ENCODE data around the gene FNDC3A.

The FNDC3A gene

DNA sequence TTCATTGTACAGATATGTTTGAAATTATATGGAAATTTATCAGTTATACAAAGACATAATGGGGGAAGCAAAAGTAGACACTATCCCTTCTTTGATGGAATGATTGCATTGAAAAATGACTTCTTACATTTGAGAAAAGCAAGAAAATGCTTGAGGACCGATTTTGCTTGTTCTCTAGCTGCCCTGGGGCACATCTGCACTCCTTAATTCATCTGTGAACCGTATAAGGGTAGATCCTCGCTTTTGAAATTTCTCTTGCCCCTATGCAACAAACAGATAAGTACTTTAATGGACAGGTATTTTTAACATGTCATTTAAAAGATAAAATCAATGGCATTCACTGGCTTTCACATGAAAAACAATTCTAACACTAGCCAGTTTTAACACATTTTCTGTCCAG, 230.9 kb downstream of the FNDC3A start:
- TF ChIP-seq CTCF (IDR thresholded peaks at IDR 0.05; ENCODE audit: insufficient read depth, low read depth, low read length, missing control alignments) = no peak
- no peak for DNase-seq (ENCODE audit: low read depth)

DNA sequence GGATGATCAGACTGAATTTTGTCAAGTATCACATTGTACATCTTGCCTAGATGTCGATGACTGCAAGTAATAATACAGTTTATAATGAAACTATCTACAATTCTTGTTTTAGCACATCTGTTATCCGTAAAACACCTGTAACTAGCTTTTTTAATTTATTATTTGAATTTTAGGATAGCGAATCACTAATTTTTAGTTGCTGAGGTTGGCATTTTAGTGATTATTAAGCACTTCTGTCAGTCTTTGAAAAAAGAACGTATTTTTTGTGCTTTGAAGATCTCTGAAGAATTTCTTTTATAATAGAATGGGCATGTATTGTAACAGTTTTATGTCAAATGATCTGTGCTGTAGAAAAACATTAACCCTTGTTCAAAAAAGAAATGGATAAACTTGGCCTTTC, 232.9 kb downstream of the FNDC3A start:
- H3K4me3 ChIP-seq (ENCODE audit: low read depth, low read length) = no peak overlapping the region
- DNase-seq (ENCODE audit: low read depth) = no peak
- no peak for TF ChIP-seq CTCF (IDR thresholded peaks at IDR 0.05; ENCODE audit: insufficient read depth, low read depth, low read length, missing control alignments)

More for the DNA sequence above, 230.9 kb downstream of the FNDC3A start:
- no peak overlapping the region for H3K4me3 ChIP-seq (ENCODE audit: low read depth, low read length)

DNA sequence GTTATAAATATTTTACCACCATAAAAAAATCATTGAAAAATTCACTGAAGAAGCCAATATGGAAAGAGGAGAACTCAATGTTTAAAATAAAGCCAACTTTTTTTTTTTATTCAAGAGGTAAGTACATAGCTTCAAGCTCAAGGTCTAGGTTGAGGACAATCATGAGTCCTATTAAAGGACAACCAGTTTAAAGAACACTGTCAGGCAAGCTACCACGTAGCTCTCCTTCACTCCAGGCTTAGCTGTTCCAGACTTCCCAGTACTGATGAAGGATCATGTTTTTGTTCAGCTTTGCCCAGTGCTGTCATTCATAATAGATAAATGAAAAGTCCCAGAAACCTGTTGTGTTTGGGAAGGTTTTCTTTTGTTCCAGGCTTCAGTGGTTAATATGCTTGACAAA, 234.4 kb downstream of the FNDC3A start:
- TF ChIP-seq CTCF (IDR thresholded peaks at IDR 0.05; ENCODE audit: insufficient read depth, low read depth, low read length, missing control alignments) = no peak
- no peak for DNase-seq (ENCODE audit: low read depth)
- H3K4me3 ChIP-seq (ENCODE audit: low read depth, low read length) = no peak overlapping the region

DNA sequence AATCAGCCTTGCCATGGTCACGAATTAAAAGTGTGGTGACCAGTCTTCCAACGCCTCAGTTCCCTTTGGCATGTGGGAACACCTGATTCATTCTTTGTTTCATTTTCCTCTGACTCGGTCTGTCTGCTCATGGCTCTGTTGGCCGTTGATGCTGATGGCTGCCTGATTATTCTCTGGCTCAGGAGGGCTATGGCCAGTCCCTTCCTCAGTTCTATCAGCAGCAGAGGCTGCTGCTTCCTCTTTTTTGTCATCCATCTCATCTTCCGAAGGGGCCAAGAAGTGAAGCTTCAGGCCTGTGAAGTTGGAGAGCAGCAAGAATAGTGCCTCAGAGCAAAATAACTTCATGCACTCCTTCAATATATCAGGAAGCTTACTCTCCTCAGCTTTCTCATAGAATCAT, 235.0 kb downstream of the FNDC3A start:
- no peak overlapping the region for H3K4me3 ChIP-seq (ENCODE audit: low read depth, low read length)
- TF ChIP-seq CTCF (IDR thresholded peaks at IDR 0.05; ENCODE audit: insufficient read depth, low read depth, low read length, missing control alignments) = no peak
- no peak for DNase-seq (ENCODE audit: low read depth)

- no peak for DNase-seq (ENCODE audit: low read depth)
- no peak overlapping the region for H3K4me3 ChIP-seq (ENCODE audit: low read depth, low read length)
- no peak for TF ChIP-seq CTCF (IDR thresholded peaks at IDR 0.05; ENCODE audit: insufficient read depth, low read depth, low read length, missing control alignments)
Measured at GRCh38 chr13:49213539-49213938, 237.8 kb downstream of the FNDC3A start.

DNA sequence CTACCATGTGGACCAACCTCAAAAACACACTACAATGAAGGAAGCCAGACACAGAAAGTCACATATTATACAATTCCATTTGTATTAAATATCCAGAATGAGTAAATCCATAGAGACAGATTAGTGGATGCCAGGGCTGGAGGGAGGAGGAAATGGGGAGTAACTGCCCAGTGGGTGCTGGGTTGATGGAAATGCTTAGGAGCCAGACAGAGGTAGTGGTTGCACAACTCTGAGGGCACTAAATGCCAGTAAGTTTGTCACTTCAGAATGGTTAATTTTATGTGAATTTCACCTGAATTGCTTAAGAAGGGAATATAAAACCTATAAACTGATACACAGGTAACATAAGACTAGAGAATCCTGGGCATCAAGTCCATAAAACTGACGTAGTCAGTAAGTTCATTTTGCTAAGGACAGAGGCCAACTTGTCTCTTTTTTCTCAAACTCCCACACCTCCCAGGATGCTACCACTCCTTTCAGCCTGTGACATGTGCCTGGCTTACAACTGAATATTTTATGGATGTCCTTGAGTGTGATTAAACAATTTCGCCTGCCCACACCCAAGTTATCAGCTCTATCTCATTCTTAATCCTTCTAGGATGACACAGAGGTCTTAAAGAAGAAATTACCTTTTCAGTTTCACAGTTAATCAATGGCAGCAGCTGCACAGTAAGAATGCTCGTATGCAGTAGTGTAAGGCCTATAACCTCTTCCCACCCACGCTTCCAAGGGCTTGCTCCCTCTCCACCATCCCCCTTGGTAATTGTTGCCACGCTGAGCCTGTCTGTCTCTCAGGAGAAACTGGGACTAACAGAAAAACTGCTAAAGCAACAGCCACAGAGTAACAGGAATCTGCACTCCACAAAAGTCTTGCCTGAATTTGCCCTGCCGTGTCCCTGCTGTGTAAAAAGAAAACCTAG, 238.5 kb downstream of the FNDC3A start:
- no peak for DNase-seq (ENCODE audit: low read depth)
- TF ChIP-seq CTCF (IDR thresholded peaks at IDR 0.05; ENCODE audit: insufficient read depth, low read depth, low read length, missing control alignments) = no peak
- H3K4me3 ChIP-seq (ENCODE audit: low read depth, low read length) = no peak overlapping the region
